ENCODE results near the gene EPHA3. TPM values are rescaled to one million over a fixed set of nuclear protein-coding genes. Genes with fewer than 3 reads are reported as not detected.

EPHA3 gene
- total RNA-seq, 1 donor from 2014 or later, result 65.6 TPM

DNA sequence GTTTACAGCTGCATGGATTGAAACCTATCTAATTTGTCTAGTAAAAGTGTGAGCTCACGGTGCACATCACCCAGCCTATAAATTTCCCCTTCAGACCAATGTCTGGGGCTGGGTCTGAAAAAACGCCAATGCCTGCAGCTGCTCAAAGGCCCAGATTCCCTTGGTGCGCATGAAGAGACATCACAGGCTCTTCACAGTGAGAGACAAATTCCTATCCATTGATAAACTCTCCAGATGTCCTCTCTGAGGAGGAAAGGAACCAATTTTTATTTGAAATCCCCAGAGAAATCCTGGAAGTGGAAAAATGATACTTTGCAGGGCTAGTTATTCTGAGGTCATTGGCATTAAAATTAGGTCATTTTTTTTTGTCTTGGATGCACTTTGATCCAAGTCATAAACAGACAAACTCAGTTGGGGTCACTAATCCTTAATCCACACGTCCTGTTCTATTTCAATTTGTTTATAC, 360.5 kb downstream of the EPHA3 start:
- peak; percentile 46 for DNase-seq

DNA sequence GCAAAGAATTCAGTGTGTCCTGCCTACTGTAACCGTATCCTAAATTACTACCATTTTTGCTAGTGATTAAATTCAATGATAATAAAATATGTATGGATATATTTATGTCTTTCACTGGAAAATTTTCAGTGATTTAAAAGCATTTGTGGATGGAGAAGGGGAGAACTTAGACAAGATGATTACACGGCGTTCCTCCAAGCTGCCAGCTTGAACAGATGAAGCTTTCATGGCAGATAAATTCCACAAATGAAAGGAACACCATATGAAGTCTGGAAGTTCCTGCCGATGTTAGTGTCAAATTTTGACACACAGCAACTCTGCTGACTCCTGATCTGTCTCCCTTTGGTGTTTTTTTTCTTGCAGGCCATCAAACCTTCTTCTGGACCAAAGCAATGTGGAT, 364.7 kb downstream of the EPHA3 start:
- DNase-seq, result no peak

DNA sequence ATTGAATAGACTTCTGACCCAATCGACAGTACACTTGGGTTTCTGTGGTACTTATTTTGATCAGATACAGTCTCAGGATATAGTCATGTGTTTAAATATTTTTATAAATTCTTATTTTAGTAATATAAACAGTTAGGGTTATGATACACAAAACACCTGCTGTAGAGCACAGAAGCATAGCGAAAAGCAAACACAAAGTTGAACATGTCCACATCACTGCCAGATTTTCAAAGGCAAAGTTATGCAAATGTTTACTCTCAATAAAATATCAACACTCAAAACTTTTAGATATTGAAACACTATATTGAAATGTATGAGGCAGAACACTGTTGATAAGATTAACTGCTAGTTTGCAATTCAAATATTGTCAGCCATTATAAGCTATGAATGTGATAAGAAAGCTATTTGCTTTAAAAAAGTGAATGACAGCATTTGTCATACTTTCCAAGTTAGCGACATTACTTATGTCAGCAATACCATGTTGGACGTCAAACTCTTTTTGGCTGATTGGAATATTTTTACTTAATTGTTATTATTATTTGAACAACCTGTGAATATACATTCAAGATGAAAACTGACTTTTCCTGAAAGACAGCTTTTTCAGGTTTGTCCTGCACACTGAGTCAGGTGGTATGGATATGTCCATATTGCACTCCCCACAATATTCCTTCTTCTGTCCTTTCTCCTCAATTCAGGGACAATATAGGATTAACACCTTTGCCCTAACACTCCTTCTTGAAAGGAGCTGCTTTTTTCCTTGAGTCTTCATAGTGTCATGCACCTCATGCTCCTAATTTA, 367.1 kb downstream of the EPHA3 start:
- no peak for DNase-seq

DNA sequence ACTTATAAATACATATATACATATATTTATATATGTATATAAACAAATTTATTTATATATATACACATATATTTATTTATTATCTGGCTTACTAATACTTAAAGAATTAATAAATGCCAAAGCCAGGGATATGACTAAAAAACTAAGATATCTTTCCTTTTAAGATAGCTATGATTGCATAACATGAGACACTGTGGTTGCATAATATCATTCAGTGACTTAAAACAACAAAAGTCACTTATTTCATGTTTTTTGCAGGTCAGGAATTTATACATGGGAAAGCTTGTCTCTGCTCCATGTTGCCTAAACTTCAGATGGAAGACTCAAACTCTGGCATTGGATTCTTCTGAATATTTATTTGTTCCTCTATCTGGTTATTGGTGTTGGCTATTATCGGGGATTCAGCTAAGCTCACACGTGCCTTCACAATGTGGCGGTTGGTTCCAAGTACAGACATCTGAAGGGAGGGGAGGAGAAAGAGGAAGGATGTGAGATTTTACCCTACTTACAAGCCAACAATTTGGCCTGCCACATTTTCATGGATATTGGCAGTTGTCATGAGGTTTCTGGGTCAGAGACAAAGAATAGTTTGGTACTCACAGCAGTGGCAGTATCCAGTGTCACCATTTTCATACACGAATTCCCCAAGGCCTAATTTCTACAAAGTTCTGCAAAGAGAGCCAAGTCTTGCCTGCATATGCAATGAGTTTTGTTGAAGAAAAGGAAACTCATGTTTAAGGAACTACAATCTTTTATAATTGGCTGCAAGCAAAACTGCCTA, 381.6 kb downstream of the EPHA3 start:
- no peak for DNase-seq

DNA sequence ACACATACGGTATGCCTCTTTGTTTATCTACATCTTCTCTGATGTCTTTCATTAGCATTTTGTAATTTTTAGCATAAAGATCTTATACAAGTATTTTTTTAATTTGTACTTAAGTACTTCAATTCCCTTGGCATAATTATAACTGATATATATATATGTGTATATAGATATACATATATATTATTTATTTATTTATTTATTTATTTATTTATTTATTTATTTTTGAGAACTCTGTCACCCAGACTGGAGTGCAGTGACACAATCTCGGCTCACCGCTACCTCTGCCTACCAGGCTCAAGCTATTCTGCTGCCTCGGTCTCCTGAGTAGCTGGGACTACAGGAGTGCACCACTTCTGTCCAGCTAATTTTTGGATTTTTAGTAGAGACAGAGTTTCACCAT, 382.7 kb downstream of the EPHA3 start:
- DNase-seq, result no peak

DNA sequence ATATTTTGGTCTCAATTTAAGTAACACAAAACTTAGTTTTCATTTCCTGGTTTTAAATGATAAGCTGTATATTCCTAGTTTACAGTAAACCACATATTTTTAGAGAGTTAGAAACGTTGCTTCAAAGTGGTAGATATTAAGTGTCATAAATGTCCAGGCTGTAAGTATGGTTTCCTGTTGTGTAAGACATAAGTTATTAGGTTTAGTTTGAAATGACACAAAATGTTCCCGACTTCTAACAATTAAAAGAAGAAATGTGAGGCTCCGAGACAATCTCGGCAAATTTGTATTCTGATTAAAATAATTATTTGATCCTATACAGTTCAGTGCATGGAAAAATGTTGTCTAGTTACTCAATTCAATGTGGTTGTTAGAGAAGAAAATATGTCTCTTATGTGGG, 387.3 kb downstream of the EPHA3 start:
- DNase-seq, result no peak

DNA sequence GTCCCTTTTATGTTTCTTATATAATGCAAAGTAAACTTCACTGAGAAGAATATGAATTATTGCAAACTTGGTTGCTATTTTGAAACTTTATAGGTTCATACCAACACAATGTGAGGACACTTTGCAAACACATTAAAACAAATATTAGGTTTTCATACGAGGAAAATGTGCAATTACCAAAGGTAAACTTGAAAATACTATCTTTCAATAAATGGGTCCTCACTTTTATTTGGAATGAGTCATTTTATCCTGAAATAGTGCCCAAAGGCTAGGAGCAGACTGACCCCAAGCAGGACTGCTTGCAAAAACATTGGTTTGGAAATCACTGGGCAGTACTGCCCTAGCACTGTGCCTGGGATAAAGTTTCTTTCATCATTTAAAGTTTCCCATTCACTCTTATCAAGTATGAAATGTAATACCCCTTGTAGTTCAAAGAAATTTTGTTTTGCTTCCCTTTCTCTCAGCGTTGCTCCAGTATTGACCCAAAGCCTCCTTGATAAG, 396.5 kb downstream of the EPHA3 start:
- no peak for DNase-seq

DNA sequence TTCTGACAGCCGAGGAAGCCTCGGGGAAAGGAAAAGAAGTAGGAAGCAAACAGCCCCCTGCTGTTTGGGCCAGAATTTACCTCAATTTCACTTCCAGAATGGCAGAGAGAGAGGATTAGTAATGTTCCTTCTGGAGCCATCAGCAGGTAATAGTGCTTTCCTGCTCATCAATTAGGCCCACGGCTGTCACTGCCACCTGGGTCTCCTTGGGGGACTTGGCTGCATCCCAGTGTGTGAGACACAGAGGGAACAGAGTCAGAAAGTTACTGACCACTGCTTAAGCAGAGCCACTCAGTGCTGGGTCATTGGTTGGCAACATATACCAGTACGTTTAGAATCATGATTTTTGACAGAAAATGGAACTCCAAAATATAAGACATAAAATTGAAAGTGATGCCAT, 397.0 kb downstream of the EPHA3 start:
- DNase-seq, result no peak

DNA sequence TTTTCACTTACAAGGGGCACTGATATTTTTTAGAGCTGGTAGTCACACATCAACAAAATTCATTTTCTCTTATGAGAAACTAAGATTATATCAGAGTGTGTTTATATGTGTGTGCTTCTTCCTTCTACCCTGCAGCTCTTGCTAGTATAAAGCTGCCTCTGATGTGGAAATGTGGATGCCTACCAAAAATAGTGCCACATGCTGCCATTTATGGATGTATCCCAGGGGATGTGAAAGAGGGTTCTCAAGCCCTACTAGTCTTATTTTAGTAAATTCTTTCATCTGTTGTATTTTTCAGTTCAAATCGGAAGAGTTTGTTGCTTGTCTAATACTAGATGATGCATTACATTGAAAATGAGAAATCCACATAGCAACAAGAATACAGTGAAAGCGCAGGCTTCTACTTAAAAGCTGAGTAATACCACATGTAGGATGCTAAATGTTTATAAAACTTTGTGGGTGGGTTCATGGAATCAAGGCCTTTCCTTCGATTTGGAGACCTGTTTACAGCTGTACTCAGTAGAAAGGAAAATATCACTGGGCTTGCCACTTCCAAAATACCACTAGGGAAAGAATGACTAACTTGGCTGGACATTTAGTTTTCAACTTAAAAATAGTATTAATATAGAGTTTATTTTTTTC, 399.2 kb downstream of the EPHA3 start:
- peak; percentile 51 for DNase-seq

DNA sequence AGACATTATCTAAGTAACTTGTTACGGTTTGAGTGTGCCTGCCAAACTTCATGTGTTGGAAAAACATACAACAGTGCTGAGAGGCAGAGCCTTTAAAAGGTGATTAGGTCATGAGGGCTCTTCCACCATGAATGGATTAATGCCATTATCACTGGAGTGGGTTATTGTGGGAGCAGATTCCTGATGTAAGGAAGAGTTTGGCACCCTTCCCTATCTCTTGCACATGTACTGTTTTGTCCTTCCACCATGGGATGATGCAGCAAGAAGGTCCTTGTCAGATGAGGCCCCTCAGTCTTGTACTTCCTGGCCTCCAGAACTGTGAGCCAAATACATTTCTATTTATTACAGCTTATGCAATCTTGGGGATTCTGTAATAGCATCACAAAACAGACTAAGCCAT, 413.9 kb downstream of the EPHA3 start:
- DNase-seq, result no peak

DNA sequence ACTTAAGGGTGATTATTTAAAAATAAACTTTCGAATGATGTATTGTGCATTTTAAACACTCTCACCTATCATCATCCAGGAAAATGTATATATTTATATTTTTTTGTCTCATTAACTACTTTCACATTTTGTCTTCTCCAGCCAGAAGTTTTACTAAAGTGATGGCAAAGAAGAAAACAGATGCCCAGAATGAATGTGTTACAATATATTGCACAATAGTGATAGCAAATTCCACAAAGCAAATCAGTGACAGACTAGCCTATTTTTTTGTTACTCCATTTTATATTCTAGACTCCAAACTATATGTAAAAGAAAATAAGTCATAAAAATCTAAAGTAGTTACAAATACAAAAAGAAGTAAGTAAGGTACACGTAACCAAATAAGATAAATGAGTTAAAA, 414.7 kb downstream of the EPHA3 start:
- no peak for DNase-seq

DNA sequence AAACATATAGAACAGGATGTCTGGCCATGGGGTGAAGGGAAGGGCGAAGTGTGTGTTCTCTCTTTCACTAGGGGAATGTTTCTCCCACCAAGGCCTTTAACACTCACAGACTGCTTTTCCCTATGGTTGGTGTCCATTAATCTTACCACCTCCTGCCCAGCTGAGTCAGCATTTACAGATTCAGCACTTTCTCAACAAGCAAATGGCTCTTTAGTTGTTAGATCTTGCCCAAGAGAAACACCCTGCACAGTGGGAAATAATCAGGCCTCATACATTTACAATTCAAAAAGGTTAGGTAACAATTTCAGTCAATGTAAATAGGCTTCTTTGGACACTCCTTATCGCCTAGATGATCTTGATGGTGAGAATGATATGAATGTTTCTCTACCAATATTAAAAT, 418.2 kb downstream of the EPHA3 start:
- no peak for DNase-seq

DNA sequence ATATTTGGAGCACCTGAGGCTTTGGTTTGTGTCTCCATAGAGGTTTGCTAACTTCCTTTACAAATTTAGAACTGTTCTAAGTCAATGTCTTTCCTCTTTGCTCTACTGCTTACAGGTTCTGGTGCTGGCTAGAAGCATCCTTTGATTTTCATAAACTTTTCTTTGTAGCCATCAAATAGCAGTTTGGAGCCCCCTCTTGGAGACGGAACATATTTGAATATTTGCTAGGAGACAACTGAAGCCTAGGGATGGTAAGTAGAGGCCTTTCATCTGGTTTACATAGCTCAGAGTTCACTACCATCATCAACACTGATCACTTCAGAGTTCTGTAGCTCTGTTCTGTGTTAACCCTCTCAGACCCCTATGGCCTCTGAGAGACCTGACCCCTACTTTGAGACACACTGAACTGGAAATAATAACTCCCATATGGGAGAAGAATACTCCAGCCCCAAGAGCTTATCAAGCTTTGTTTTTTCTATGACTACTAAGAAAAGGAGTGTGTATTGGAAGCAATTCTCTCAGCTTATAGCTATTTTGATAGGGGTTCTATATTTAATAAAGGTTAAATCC, 420.4 kb downstream of the EPHA3 start:
- no peak for DNase-seq
